ENCODE measurements around the gene FBXL16. TPM values are rescaled to one million over a fixed set of nuclear protein-coding genes. Genes with fewer than 3 reads are reported as not detected.
"Not testable (repeated sequence)": the region's sequence is repeated elsewhere in the genome, so short reads cannot be mapped to it uniquely, and the experiment has no call there.

The FBXL16 gene
- total RNA-seq, 1 donor from 2014 or later, result not detected

DNA sequence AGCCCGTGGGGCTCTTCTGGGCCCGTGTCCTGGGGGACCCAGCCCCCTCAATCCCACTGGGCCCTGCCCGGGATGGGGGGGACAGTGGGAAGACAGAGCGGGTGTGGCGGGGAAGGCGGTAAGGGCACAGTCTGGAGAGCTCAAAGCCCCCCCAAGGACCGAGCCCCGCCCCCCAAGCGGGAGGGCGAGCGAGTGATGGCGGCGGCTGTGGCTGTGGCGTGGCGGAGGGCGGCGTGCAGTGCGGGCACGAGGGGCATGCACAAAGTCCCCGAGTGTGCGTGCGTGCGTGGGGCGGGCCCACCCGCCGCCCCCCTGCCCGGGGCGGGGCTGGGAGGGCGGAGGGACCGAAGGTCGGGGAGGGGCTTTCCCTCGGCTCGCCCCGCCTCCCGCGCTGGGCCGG is 11.8 kb downstream of the FBXL16 start:
- DNase-seq (ENCODE audit: low spot score), result no peak

DNA sequence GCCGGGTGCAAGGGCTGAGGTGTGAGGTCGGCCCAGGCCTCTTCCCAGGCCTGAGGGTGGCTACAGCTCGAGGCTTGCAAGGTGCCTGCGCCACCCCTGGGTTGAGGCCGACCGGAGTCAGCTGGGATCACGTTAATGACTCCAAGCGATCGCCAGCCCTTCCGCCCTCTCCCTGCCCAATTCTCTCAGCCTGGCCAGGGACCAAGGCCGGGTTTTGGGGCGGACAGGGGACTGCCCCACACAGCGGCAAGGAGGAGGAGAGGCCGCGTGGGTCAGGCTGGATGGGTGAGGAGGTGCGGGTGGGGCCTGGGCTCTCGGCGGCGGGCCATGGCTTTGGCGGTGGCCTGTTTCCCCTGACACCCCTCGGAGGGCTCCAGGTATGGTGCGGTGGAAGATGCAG is 12.2 kb downstream of the FBXL16 start:
- DNase-seq (ENCODE audit: low spot score), result no peak

DNA sequence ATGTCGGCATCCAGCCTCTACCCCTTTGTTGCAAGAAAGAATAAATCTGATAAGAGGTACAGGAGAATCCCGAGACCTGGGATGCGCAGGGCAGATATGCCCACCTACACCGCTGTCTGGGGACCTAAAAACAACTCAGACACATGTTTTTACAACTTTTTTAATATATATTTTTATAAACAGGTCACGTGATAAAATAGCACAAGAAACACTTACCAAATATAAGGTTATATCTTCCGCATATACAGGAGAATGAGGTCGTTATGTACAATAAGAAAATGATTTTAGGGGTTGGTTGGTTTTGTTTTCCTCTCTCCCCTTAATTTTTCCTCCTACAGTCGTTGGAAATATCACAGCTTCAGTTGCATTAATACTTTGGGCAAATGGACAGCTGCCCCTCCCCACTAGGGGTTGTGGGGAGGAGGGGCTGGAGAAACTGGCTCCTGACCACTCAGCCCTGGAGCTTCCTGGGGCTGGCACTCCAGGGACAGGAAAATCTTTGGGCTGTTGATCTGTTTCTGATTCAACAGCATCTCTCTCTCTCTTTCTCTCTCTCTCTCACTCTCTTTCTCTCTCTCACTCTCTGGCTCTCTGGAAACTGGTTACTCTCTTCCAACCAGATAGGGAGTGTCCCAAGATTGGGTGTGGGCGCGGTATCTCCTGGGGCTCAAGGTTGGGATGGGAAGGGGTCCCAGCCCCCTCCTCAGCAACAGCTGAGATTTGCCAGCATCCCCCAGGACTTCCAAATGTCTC is 13.1 kb downstream of the FBXL16 start:
- DNase-seq (ENCODE audit: low spot score), result no peak

DNA sequence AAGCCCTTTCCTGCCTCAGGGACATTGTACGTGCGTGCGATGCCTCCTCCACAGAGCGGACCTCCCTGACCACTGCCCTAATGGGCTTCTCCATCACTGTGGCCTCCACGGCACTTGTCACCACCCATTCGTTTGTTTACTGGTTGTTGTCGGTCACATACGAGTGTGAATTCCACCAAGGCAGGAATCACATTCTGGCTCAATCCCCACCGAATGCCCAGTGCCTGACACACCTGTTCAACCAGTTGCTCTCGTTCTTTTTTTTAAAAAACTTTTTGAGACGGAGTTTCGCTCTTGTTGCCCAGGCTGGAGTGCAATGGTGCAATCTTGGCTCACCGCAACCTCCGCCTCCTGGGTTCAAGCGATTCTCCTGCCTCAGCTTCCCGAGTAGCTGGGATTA is 14.4 kb downstream of the FBXL16 start:
- not testable (repeated sequence) for DNase-seq (ENCODE audit: low spot score)

DNA sequence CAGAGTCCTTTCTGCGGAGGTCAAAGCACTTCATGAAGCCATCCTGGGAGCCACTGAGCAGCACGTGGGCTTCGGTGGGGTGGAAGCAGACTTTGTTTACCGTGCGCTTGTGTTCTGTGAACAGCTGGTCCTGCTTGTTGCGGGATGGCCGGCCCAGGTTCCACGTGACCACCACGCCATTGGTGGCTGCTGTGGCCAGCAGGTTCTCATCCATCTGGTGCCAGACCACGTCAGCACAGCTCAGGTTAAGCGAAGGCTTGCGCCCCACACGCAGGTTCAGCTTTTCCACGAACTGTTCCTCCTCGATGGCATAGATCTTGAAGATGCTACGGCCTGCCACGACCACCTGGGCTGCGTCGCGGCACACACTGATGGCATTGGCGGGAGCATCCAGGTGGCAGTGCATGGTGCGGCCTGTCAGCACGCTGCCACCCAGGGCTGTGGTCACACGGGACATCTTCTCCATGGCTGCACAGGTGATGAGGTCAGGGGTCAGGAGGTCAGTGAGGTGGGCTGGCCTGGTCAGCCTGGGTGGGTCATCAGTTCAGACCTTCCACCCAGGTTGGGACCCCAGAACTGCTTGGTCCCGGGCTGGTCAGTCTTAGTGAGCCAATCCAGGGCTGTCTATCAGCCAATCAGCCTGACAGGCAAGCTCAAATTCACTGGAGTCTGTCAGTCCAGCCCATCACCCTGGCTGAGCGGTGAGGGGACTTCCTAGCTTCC is 16.3 kb downstream of the FBXL16 start:
- no peak for DNase-seq (ENCODE audit: low spot score)

DNA sequence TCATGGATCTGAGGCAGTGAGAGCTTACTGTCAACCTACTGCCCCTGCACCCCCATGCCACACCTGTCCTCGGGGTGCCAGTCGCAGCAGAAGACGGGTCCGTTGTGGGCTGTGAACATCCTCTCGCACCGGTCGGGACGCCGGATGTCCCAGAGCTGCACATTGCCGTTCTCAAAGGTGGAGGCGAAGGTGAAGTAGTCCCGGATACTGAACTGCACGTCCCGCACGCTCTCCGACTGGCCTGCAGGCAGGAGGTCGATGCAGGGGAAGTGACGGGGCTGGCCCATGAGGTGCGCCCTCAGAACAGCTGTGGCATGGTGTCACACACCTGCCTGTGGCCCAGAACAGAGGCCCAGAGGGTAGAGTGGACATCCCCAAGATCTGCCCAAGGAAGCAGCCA is 18.1 kb downstream of the FBXL16 start:
- no peak for DNase-seq (ENCODE audit: low spot score)

DNA sequence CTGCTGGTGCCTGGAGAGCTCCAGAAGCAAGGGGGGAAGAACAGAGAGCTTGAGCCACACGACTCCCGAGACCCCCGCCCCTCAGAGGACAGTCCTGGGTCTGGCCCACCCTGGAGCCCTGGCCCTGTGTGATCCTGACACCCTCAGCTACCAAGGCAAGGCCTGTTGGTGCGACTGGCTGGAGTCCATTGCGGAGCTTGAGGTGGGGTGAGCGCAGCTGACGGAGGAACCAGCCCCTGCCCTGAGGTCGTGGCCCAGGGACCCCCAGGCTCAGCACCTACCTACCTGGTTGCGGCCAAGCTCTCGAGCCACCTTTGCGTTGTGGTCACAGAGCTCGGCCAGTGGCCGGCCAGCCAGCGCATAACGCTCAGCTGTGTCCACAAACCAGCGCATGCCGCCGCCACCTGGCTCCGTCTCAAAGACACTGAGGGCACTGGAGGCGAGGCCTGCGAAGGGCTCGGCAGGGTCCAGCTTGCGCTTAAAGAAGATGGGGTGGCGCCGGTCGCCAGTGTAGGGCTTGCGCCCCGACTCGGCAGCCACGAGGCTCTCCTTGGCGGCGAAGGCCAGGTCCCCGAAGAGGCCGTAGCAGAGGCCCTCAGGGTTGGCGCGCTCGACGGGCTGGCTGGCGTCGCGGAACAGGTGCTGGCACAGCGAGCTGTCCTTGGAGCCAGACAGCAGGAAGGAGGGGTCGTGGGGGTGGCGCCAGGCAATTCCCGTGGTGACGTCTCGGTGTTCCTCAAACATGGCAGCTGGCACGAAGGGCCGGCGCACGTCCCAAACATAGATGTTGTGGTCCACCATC is 18.9 kb downstream of the FBXL16 start:
- DNase-seq (ENCODE audit: low spot score), result no peak

DNA sequence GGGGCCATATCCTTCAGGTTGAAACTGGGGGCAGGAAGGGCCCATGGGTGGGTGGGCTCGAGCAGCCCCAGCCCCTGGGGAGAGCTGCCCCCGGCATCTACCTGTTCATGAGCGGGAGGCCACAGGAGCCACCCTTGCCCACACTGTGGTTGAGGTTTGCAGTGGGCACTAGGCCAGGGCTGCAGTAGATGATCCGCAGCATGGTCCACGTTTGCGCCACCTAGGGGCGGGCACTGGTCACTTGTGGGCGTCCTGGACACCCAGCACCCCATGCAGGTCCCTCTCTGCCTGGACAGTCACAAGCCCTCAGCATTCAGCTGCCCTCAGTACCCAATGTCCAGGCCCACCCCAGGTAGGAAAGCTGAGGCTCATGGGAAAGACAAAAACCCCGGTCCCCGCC is 19.6 kb downstream of the FBXL16 start:
- DNase-seq (ENCODE audit: low spot score), result no peak

DNA sequence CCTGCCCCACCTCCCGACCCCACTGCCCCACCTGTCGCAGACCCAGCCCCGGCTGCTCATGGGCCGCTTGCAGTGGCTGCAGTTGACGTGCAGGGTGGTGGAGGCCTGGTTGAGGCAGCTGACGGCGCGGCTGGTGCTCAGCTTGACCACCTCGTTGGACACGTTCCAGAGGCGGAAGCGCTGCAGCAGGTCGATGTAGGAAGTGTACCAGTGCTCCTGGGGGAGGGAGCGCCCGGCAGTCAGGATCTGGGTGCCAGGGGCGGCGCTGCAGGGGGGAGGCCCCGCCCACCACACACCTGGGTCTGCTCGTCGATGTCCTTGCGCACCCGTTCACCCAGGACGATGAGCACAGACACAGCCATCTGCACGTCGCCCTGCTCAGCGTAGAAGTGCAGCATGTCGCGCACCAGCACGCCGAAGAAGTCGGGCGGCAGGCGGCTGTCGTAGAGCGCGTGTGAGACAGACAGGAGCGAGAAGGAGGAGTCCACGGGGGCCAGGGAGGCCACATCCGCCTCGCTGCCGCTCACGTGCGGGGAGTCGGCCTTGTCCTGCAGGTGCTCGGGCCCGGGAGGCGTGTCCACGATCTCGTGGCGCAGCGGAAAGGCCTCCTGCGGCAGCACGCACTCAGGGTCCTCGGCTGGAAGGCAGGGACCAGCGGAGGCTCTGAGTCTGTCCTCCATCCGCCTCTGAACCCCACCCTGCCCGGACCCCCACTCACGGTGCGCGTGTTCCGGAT is 20.5 kb downstream of the FBXL16 start:
- no peak for DNase-seq (ENCODE audit: low spot score)

DNA sequence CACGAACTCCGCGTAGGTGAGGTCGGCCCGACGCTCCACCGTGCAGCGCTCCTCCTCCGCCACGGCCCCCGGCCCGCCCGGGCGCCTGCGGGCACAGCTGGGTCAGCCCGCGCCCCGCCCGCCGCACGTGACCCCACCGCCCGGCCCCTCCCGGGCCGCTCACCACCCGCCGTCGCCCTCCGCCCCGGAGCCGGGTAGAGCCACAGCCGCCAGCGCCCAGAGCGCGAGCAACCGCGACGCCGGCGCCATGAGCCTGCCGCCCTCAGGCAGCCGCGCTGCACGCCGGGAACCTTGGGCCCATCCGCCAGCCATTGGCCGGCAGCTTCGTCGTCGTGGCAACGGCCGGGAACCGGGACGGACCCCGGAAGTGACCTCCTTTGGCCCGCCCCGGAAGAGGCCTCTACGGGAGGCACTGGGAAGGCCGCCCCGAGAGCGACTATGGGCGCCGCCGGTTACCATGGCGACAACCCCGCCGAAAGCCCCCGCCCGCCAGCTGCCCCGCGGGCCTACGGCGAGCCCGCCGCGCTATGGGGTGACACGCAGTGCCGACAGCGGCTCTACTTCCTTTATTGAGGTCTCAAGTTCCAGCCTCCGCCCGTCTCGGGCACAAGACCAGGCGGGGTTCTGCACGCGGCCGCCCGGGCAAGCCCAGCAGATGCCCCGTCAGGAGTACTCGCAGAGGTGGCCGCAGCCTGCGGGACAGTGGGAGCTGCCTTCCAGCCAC is 21.4 kb downstream of the FBXL16 start, which contains the start of gene JMJD8:
Gene JMJD8 (minus strand): TSS at position 264 of the 724 bp plus-strand sequence. CDS start 15 bp downstream, at position 249.
- DNase-seq (ENCODE audit: low spot score), result peak; percentile 99

DNA sequence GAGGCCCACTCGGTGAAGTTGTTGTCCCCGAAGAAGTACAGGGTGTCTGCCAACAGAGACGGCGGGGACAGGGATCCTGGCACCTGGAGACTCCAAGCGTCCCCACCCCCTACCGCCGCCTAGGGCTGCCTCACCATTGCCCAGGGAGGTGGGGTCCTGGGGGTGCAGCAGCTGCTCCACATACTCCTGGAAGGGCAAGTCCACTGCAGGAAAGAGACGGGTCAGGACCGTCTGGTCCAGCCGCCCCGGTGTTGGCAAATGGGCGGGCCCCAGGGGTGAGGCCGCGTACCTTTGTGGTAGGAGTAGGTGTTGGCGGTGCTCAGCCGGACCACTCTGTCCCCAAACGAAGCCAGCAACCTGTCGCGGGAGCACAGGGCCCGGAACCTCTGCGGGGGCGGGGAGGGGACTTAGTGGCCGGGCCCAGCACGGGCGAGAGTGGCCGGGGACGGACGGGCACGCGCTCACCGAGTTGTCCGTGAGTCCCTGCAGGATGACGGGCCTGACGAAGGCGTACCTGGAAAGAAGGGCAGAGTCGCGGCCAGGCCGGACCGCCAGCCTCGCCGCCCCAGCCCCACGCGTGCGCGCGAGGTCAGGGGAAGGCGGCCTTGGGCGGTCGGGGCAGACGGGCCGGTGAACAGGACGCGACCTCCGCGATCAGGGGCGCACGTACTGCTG is 22.1 kb downstream of the FBXL16 start:
- DNase-seq (ENCODE audit: low spot score), result no peak

DNA sequence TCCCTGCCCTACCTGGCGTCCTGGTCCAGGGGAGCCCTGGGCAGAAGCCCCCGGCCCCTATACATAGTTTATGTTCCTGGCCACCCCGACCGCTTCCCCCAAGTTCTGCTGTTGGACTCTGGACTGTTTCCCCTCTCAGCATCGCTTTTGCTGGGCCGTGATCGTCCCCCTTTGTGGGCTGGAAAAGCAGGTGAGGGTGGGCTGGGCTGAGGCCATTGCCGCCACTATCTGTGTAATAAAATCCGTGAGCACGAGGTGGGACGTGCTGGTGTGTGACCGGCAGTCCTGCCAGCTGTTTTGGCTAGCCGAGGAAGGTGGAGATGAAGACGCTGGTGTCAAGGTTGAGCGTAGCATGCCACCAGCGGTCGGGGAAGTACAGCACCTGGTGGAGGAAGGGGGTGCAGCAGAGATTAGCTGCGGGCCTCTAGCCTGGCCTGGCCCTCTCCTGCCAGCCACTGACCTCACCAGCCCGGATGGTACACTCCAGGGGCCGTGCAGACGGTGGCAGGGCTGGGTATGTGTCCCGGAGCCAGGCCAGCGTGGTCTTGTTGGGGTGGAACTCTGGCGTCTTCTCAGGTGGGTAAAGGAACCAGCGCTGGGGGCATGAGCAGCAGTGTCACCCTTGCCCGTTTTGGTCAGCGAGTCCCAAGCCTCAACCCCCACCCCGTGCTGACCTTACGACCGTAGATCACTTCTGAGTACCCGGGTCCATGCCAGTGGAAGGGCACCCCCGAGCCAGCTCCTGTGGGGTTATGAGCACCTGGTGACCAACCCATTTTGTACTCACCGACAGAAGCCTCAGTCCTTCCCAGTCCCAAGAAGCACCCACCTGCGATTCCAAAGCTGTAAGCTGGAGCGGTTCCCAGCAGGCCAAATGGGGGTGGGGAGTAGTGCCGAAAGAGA is 22.9 kb downstream of the FBXL16 start:
- DNase-seq (ENCODE audit: low spot score), result no peak

DNA sequence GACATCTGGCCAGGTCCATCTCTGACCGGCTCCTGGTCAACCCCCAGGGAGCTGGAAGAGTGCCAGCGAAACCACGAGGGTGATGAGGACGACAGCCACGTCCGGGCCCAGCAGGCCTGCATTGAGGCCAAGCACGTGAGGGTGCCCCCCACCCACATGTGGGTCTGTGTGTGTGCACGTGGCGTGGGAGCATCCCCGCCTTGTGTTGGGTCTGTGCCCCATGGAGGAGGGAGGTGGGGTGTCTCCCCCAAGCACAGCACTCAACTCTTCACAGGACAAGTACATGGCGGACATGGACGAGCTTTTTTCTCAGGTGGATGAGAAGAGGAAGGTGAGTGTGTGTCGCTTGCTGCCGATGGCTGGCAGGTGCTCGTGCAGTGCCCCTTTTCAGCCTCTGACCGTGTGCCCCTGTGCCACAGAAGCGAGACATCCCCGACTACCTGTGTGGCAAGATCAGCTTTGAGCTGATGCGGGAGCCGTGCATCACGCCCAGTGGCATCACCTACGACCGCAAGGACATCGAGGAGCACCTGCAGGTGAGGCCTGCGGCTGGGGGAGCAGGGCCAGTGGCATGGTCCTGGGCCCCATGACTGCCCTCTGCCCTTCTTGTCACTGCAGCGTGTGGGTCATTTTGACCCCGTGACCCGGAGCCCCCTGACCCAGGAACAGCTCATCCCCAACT is 23.7 kb downstream of the FBXL16 start:
- no peak for DNase-seq (ENCODE audit: low spot score)

DNA sequence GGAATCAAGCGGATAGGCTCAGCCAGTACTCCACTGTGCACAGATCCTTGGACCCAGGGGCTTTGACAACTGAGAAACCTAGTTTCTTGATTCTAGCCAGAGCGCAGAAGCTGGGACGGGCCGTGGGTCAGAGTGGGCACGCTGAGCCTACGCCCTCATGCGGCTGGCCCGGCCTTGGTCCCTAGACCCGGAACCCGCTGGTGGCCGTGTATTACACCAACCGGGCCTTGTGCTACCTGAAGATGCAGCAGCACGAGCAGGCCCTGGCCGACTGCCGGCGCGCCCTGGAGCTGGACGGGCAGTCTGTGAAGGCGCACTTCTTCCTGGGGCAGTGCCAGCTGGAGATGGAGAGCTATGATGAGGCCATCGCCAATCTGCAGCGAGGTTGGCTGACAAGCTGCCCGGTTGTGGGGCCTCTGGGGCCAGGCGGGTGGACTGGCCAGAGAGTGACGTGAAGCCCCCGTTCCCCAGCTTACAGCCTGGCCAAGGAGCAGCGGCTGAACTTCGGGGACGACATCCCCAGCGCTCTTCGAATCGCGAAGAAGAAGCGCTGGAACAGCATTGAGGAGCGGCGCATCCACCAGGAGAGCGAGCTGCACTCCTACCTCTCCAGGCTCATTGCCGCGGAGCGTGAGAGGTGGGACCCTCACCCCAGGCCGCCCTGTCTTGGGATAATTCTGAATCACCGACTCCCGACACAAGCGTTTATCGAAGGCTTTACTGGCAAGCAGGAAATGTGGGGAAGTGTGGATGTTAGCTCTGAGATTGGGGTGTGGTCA is 24.4 kb downstream of the FBXL16 start:
- no peak for DNase-seq (ENCODE audit: low spot score)

DNA sequence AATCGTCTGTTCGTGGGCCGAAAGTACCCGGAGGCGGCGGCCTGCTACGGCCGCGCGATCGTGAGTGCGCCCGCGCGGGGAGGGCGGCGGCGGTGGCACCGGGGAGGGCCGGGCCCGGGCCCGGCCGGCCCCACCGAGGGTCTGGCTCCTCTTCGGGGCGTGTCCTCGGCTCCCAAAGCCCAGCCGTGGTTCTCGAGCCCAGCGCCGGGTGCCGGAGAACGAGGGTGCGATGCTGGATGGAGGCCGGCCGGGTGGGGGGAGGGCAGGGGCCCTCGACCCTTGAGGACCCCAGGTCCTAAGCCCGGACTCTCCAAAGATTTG is 25.0 kb downstream of the FBXL16 start:
- DNase-seq (ENCODE audit: low spot score), result no peak

DNA sequence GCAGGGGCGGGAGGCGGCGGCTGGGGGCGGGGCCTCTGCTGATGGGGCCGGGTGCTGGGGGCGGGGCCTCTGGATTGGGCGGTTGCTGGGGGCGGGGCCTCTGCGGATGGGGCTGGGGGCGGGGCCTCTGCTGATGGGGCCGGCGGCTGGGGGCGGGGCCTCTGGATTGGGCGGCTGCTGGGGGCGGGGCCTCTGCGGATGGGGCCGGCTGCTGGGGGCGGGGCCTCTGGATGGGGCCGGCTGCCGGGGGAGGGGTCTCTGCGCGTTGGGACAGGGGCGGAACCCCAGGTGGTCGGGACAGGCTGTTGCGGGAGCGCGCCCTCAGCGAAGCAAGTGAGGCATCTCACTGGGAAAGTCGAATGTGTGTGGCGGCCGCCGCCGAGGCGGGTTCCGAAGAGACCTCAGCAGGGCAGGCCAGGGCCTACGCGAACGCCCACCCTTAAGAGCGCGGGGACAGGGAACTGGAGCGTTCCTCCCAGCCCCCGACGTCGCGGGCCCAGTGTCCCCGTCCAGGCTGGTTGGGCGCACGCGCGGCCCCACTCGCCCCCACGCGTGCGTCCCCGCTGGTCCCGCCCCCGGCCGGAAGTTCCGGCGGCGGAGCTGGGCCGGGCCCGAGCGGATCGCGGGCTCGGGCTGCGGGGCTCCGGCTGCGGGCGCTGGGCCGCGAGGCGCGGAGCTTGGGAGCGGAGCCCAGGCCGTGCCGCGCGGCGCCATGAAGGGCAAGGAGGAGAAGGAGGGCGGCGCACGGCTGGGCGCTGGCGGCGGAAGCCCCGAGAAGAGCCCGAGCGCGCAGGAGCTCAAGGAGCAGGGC is 25.6 kb downstream of the FBXL16 start, which contains the start of gene STUB1:
Gene STUB1 (plus strand): TSS at position 597 of the 811 bp plus-strand sequence. CDS start 116 bp downstream, at position 713.
- peak; percentile 95 for DNase-seq (ENCODE audit: low spot score)
